ENCODE measurements around the gene WARS2.

GRCh38 chr1:119084798-119085197 lies 55.7 kb downstream of the WARS2 start:
- no peak for TF ChIP-seq CTCF (IDR thresholded peaks at IDR 0.05)
- TF ChIP-seq POLR2A (IDR thresholded peaks at IDR 0.05), result no peak

Measured in testis (tissue), 2 donors.